Measurements from ENCODE around the gene LSAMP.

- no peak for TF ChIP-seq CTCF (conservative IDR thresholded peaks at IDR 0.05; ENCODE audit: low read length)
- TF ChIP-seq EZH2phosphoT487 (IDR thresholded peaks at IDR 0.05; ENCODE audit: borderline replicate concordance), result no peak
Observed at GRCh38 chr3:116247605-116248004, 197.7 kb downstream of the LSAMP start.
